B cell (primary cell): ENCODE data around the gene UBN1. TPM values are rescaled to one million over a fixed set of nuclear protein-coding genes. Genes with fewer than 3 reads are reported as not detected.

Experiments
- ATAC-seq: fragments of 200-7000 bp; cut with Tn5 transposase; one replicate; pipeline ENCODE4 v1.10.0; 2021; ENCODE audit warnings: low read depth, mild to moderate bottlenecking, moderate number of reproducible peaks, moderate library complexity
- CTCF ChIA-PET: fragments of 350-600 bp; sonication (Branson Sonifier 250); formaldehyde crosslinking; loops from one replicate; lab custom pipeline; 2021; ENCODE audit warnings: antibody characterized with exemption, inconsistent platforms; lab: Charles Lee
- POLR2A ChIA-PET: fragments of 350-600 bp; sonication (Branson Sonifier 250); formaldehyde crosslinking; loops from one replicate; lab custom pipeline; 2021; ENCODE audit warnings: antibody characterized with exemption; lab: Charles Lee
- DNase-seq: peaks from one replicate; pipeline ENCODE4 v3.0.0; 2013
- H2AFZ ChIP-seq: 2 replicates; pipeline ENCODE4 v1.6.1; 2012; ENCODE audit warnings: mild to moderate bottlenecking, low read depth, low read length; ENCODE audit not compliant: insufficient read depth, poor library complexity, severe bottlenecking
- H3K27ac ChIP-seq, 2 donors: 1 replicate in 1 of 2; 2 replicates in 1 of 2; pipeline ENCODE4 v1.5.1; 2012 to 2013; ENCODE audit warnings: low read length in 2 of 2, mild to moderate bottlenecking in 2 of 2, moderate library complexity in 1 of 2
- H3K27me3 ChIP-seq, 4 experiments: fragments of 200-600 bp in 1 of 4; sonication (generic) in 1 of 4; replicated peaks in 1 of 4; 1 replicate in 2 of 4; 2 replicates in 2 of 4; pipeline versions ENCODE4 v1.6.1 to v1.7.0; 2013 to 2016; ENCODE audit warnings: low read length in 3 of 4, mild to moderate bottlenecking in 2 of 4, mixed read lengths in 1 of 4, moderate library complexity in 1 of 4; ENCODE audit not compliant: insufficient read depth in 4 of 4, control insufficient read depth in 3 of 4; ENCODE audit errors: control extremely low read depth in 1 of 4
- H3K36me3 ChIP-seq, 2 experiments: replicated peaks in 1 of 2; 1 replicate in 1 of 2; 2 replicates in 1 of 2; pipeline versions ENCODE4 v1.6.1 to v1.7.1; 2013; ENCODE audit warnings: low read length in 1 of 2; ENCODE audit not compliant: insufficient read depth in 2 of 2, control insufficient read depth in 1 of 2; ENCODE audit errors: control extremely low read depth in 1 of 2, extremely low read depth in 1 of 2
- H3K4me1 ChIP-seq, 2 donors: fragments of 200-600 bp in 1 of 2; sonication (generic) in 1 of 2; 1 replicate in 1 of 2; 2 replicates in 1 of 2; pipeline versions ENCODE4 v1.5.1 to v1.6.1; 2013 to 2017; ENCODE audit warnings: low read length in 2 of 2; ENCODE audit not compliant: control insufficient read depth in 2 of 2, insufficient read depth in 2 of 2
- H3K4me2 ChIP-seq: replicated peaks from 2 replicates; pipeline ENCODE3; 2012; ENCODE audit warnings: mild to moderate bottlenecking, low read depth, low read length; ENCODE audit not compliant: poor library complexity, severe bottlenecking
- H3K4me3 ChIP-seq, 5 experiments: fragments of 200-600 bp in 1 of 5; sonication (generic) in 1 of 5; 1 replicate in 3 of 5; 2 replicates in 2 of 5; pipeline versions ENCODE4 v1.5.1 to v1.7.0; 2011 to 2016; ENCODE audit warnings: low read length in 4 of 5, mild to moderate bottlenecking in 4 of 5, low read depth in 2 of 5, control low read depth in 1 of 5, moderate library complexity in 1 of 5; ENCODE audit not compliant: insufficient read depth in 1 of 5; ENCODE audit errors: control extremely low read depth in 1 of 5, extremely low read depth in 1 of 5
- H3K79me2 ChIP-seq: fragments of 200-600 bp; sonication (generic); one replicate; pipeline ENCODE4 v1.6.0; 2016; ENCODE audit warnings: low read length; ENCODE audit not compliant: control insufficient read depth, insufficient read depth
- H3K9ac ChIP-seq: fragments of 200-600 bp; sonication (generic); 2 replicates; pipeline ENCODE4 v1.6.1; 2017; ENCODE audit warnings: mild to moderate bottlenecking, low read length, moderate library complexity
- H3K9me3 ChIP-seq, 3 donors: one replicate each; pipeline versions ENCODE4 v1.6.1 to v1.7.1; 2013; ENCODE audit warnings: low read length in 2 of 3; ENCODE audit not compliant: control insufficient read depth in 2 of 3, insufficient read depth in 1 of 3; ENCODE audit errors: control extremely low read depth in 1 of 3
- H4K20me1 ChIP-seq: 2 replicates; pipeline ENCODE4 v1.6.0; 2012; ENCODE audit warnings: mild to moderate bottlenecking, low read length; ENCODE audit not compliant: insufficient read depth, control insufficient read depth, poor library complexity, severe bottlenecking
- H3K27ac Mint-ChIP-seq: one replicate; pipeline ENCODE4 v1.8.0; 2021; ENCODE audit warnings: mixed read lengths
- H3K27me3 Mint-ChIP-seq: one replicate; pipeline ENCODE4 v1.8.0; 2021; ENCODE audit warnings: mixed read lengths
- H3K4me1 Mint-ChIP-seq: one replicate; pipeline ENCODE4 v1.8.0; 2021; ENCODE audit warnings: mixed read lengths
- H3K4me3 Mint-ChIP-seq: one replicate; pipeline ENCODE4 v1.8.0; 2021; ENCODE audit warnings: mixed read lengths
- H3K9me3 Mint-ChIP-seq: one replicate; pipeline ENCODE4 v1.8.0; 2022; ENCODE audit warnings: mixed read lengths; ENCODE audit not compliant: insufficient read depth
- CTCF ChIP-seq: fragments of 200-600 bp; IDR thresholded peaks from one replicate; pipeline ENCODE4 v1.8.0; 2022; ENCODE audit warnings: antibody characterized with exemption, mild to moderate bottlenecking
- EZH2 ChIP-seq: IDR thresholded peaks from 2 replicates; pipeline ENCODE4 v1.6.1; 2012; ENCODE audit warnings: borderline replicate concordance, low read depth, mild to moderate bottlenecking, moderate library complexity, low read length; ENCODE audit not compliant: insufficient read depth, poor library complexity, severe bottlenecking
- WGBS: methylation state at CpG from one replicate; pipeline ENCODE4 v1.1.5; 2013; ENCODE audit warnings: missing lambda C conversion rate; ENCODE audit not compliant: insufficient coverage; 5-methylcytosine and 5-hydroxymethylcytosine counted together
- intact Hi-C: fragments of 100-400 bp; cut with micrococcal nuclease; formaldehyde crosslinking; loops from one replicate; pipeline ENCODE4 v1.10.0; 2022
- polyA plus RNA-seq: library from polyadenylated mRNA; depleted of rRNA; stranded (reverse); fragments of >200 nt; gene quantifications from 2 replicates; pipeline ENCODE4 v1.2.3, GENCODE V29; 2012
- total RNA-seq, 2 donors: library from RNA; stranded (reverse); fragments of 120-200 nt in 1 of 2; gene quantifications; 1 replicate in 1 of 2; 2 replicates in 1 of 2; pipeline versions ENCODE4 v1.2.3 to v1.2.4, GENCODE V29; 2013 to 2022

The UBN1 gene
- total and polyA plus RNA-seq, 2 donors (not counting 1 experiment from before 2014, with no cell fraction given): 16.6 to 38.1 TPM

DNA sequence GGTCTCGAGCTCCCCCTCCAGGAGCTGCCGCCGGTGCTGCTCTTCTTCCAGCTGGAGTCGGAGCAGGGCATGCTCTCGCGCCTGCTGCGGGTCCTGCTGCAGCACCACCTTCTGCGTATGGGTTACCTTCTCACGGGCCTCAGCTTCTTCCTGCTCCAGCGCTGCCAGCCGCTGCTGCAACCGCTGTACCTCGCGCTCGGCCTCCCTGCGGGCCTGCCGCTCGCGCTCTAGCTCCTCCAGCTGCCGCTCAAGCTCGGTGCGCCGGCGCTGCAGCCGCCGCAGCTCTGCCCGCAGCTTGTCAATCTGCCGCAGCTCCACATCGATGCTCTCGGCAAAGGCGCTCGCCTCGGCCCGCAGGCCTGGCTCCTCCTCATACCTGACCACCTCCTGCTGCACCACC lies 36.9 kb downstream of the UBN1 start:
- no peaks in the 10 kb centered on the region for H3K79me2 ChIP-seq
- peaks cover 0 to 39% of the 10 kb centered on the region in 2 experiments for H3K36me3 ChIP-seq
- Mint-ChIP-seq H3K4me3 (no peak overlapping the region), H3K27ac (no peak overlapping the region), H3K9me3 (no peaks in the 10 kb centered on the region), H3K27me3 (no peaks in the 10 kb centered on the region), H3K4me1 (no peaks in the 10 kb centered on the region)
- H3K4me1 ChIP-seq: no peaks in the 10 kb centered on the region
- no peak overlapping the region for H3K4me2 ChIP-seq
- intact Hi-C loops: no loop called here
- no peak overlapping the region for H3K9ac ChIP-seq
- H2AFZ ChIP-seq: no peak overlapping the region
- DNase-seq (no peak), ATAC-seq (no peak)
- no peak overlapping the region for H3K4me3 ChIP-seq
- H3K9me3 ChIP-seq: no peaks in the 10 kb centered on the region
- ChIA-PET POLR2A (no interaction called here), CTCF (no interaction called here)
- TF ChIP-seq CTCF: no peak
- TF ChIP-seq EZH2: no peak
- H3K27ac ChIP-seq: no peak overlapping the region
- H3K27me3 ChIP-seq: no peaks in the 10 kb centered on the region
- WGBS: 93% methylated on average over 34 of the region's 34 CpGs
- H4K20me1 ChIP-seq: no peaks in the 10 kb centered on the region

DNA sequence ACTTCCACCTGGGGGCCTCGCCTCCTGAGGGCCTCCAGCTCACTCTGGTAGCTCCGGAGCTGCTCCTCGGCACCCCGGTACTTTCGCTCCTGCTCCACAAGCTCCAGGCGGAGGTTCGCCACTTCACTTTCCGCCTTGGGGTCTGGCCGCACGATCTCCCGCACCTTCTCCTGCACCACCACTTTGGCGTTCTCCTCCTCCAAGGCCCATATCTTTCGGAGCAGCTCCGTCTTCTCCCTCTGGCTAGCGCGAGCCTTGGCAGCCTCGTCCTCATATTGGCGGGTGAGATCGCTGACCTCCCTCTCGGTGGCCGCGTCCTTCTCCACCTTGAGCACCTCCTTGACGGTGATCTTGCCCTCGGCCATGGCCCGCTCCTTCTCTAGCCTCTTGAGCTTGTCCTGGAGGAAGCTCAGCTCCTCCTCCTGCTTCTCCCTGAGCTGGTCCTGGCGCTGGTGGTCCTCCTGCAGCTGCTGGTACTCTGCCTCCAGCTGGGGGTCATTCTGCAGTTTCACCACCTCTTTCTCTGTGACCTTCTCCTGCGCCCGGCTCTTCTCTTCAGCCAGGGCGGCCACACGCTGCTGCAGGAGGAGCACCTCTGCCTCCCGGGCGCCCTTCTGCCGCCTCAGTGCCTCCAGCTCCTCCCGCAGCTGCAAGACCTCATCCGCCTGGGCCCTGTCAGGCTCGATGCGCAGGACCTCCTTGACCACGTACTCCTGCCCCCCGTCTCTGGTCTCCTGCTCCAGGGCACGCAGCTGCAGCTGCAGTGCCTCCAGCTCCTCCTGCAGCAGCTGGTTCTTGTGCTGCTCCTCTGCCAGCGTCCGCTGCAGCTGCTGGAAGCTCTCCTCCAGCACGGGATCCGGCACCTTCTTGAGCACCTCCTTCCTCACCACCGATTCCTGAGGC lies 37.9 kb downstream of the UBN1 start:
- no peaks in the 10 kb centered on the region for H3K9me3 ChIP-seq

More for the DNA sequence above, 37.9 kb downstream of the UBN1 start:
- Histone ChIP-seq H2AFZ (no peak overlapping the region), H3K4me1 (no peaks in the 10 kb centered on the region), H3K36me3 (peaks cover 0 to 29% of the 10 kb centered on the region in 2 experiments), H3K4me3 (no peak overlapping the region), H3K9ac (no peak overlapping the region), H3K79me2 (no peaks in the 10 kb centered on the region), H4K20me1 (no peaks in the 10 kb centered on the region), H3K27ac (no peak overlapping the region), H3K4me2 (no peak overlapping the region), H3K27me3 (no peaks in the 10 kb centered on the region)
- TF ChIP-seq EZH2 (no peak), CTCF (no peak)
- Mint-ChIP-seq H3K4me3 (no peak overlapping the region), H3K4me1 (no peaks in the 10 kb centered on the region), H3K9me3 (no peaks in the 10 kb centered on the region), H3K27ac (no peak overlapping the region), H3K27me3 (no peaks in the 10 kb centered on the region)
- intact Hi-C loops: no loop called here
- ATAC-seq (no peak), DNase-seq (no peak)
- CTCF ChIA-PET: no interaction called here
- POLR2A ChIA-PET: no interaction called here
- 97% methylated on average over 45 of the region's 45 CpGs for WGBS
